GM12872 (cell line): Measurements from ENCODE around the gene UNC5C.

Source experiments
- CTCF ChIP-seq: IDR thresholded peaks from 3 replicates; pipeline ENCODE4 v1.5.1; 2011; ENCODE audit warnings: low read depth, mild to moderate bottlenecking, low read length, moderate library complexity; ENCODE audit not compliant: insufficient read depth

UNC5C gene

DNA sequence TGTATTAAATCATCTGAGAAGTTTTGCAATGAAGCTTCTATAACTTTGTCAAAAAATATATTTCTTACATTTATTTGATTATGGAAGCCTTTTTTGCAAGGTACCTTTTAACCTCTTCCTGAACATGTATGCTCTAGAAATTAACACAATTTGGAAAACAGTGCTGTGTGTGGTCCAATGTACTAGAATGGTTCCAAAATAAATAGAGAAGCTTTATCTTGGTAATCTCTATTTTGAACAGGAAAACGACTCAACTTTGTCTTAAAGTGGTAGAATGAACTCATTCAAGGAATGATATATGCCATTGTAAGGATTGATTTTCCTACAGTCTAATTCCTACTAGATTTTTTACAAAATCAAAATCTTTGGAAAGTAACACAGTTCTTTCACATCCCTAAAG, 248.5 kb downstream of the UNC5C start:
- TF ChIP-seq CTCF: no peak

GRCh38 chr4:95296052-95296451, 252.7 kb downstream of the UNC5C start:
- no peak for TF ChIP-seq CTCF

- TF ChIP-seq CTCF: no peak
These were observed 253.6 kb downstream of the UNC5C start for GRCh38 chr4:95295157-95295556.

DNA sequence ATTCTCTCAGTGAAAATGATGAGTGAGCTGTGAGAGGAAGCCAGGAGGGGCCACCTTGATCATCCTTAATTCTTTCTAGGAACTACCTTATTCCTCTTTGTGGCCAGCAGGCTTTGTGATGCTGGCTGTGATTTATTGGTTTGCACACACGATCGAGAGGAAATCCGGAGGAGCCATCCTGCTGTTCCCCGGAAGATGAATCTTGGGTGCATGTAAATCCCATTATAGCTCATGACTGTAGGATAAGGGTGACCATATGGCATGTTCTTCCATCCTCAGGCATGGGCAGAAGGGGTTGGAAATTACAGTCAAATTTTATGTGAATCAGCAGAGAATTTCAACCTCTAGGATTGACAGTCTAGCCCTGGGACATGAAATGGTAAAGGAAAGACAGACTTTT, 254.5 kb downstream of the UNC5C start:
- TF ChIP-seq CTCF: no peak

DNA sequence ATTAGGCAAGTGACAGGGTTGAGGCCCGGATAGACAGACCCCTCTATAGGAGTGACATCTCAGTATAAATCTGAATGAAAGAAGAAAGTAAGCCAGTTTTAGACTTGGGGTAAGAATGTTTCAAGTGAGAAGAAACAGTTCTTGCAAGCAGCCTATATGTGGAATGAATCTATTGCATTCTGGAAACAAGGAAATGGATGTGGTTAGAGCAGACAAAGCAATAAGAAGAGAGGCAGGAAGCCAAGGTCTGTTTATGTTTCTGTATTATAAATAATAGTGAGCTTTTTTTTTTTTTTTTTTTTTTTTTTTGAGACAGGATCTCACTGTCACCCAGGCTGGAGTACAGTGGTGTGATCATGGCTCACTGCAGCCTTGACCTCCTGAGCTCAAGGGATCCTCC, 255.8 kb downstream of the UNC5C start:
- TF ChIP-seq CTCF: no peak

- TF ChIP-seq CTCF: no peak
These were observed 258.1 kb downstream of the UNC5C start for GRCh38 chr4:95290702-95291101.

- no peak for TF ChIP-seq CTCF
These were observed 259.6 kb downstream of the UNC5C start for GRCh38 chr4:95289028-95289634.
